Natural killer cell (primary cell): ENCODE data around the gene ZIM2. TPM values are rescaled to one million over a fixed set of nuclear protein-coding genes. Genes with fewer than 3 reads are reported as not detected.

Source experiments
- ATAC-seq, 3 donors: fragments of 150-1000 bp in 2 of 3; fragments of 200-7000 bp in 1 of 3; cut with Tn5 transposase; 1 replicate in 1 of 3; 2 replicates in 2 of 3; pipeline ENCODE4 v1.10.0; 2021; ENCODE audit warnings: mild to moderate bottlenecking in 2 of 3, moderate library complexity in 2 of 3
- DNase-seq, 2 donors: peaks; one replicate each; pipeline versions ENCODE4 v3.0.0 to v3.0.0-alpha.2; 2013 to 2021; ENCODE audit warnings: mixed read lengths in 1 of 2
- H3K27ac ChIP-seq: one replicate; pipeline ENCODE4 v1.5.1; 2013; ENCODE audit warnings: mild to moderate bottlenecking, low read length
- H3K27me3 ChIP-seq: one replicate; pipeline ENCODE4 v1.6.1; 2013; ENCODE audit warnings: low read length; ENCODE audit not compliant: control insufficient read depth, insufficient read depth
- H3K36me3 ChIP-seq: one replicate; pipeline ENCODE4 v1.6.1; 2013; ENCODE audit warnings: low read length; ENCODE audit not compliant: control insufficient read depth, insufficient read depth
- H3K4me1 ChIP-seq: one replicate; pipeline ENCODE4 v1.6.1; 2013; ENCODE audit warnings: low read length; ENCODE audit not compliant: control insufficient read depth, insufficient read depth
- H3K4me3 ChIP-seq: one replicate; pipeline ENCODE4 v1.5.1; 2013; ENCODE audit warnings: low read length
- H3K9me3 ChIP-seq: one replicate; pipeline ENCODE4 v1.6.1; 2013; ENCODE audit warnings: low read length; ENCODE audit not compliant: control insufficient read depth, insufficient read depth
- H3K27ac Mint-ChIP-seq, 2 donors: one replicate each; pipeline ENCODE4 v1.8.0; 2022; ENCODE audit warnings: mild to moderate bottlenecking in 2 of 2, mixed read lengths in 2 of 2, moderate library complexity in 1 of 2
- H3K27me3 Mint-ChIP-seq, 2 donors: one replicate each; pipeline ENCODE4 v1.8.0; 2022; ENCODE audit warnings: low read depth in 2 of 2, mixed read lengths in 2 of 2
- H3K36me3 Mint-ChIP-seq: one replicate; pipeline ENCODE4 v1.8.0; 2022; ENCODE audit warnings: mixed read lengths
- H3K4me1 Mint-ChIP-seq, 2 donors: one replicate each; pipeline ENCODE4 v1.8.0; 2022; ENCODE audit warnings: mixed read lengths in 2 of 2
- H3K4me3 Mint-ChIP-seq: one replicate; pipeline ENCODE4 v1.8.0; 2022; ENCODE audit warnings: mild to moderate bottlenecking, moderate library complexity, mixed read lengths
- H3K9me3 Mint-ChIP-seq, 2 donors: one replicate each; pipeline ENCODE4 v1.8.0; 2022; ENCODE audit warnings: mixed read lengths in 2 of 2
- CTCF ChIP-seq: fragments of 200-600 bp; IDR thresholded peaks from one replicate; pipeline ENCODE4 v1.8.0; 2022; ENCODE audit warnings: antibody characterized with exemption
- WGBS: methylation state at CpG from one replicate; pipeline ENCODE4 v1.1.7; 2013; ENCODE audit warnings: missing lambda C conversion rate; ENCODE audit not compliant: insufficient coverage; 5-methylcytosine and 5-hydroxymethylcytosine counted together
- intact Hi-C: fragments of 100-400 bp; cut with micrococcal nuclease; formaldehyde crosslinking; loops from one replicate; pipeline ENCODE4 v1.14.2; 2022
- total RNA-seq, 4 donors: library from RNA; stranded (reverse); fragments of 120-200 nt in 1 of 4; gene quantifications; one replicate each; pipeline versions ENCODE4 v1.2.3 to v1.2.4, GENCODE V29; 2013 to 2022

ZIM2 gene
- total RNA-seq, 3 donors from 2014 or later (not counting 1 experiment from before 2014, with no cell fraction given), result not detected

GRCh38 chr19:56760842-56761241 is 79.7 kb downstream of the ZIM2 start:
- no peak for ATAC-seq
- peaks cover 10 to 11% of the 10 kb centered on the region in 2 donors for H3K4me1 Mint-ChIP-seq
- peaks cover 19% of the 10 kb centered on the region for H3K36me3 Mint-ChIP-seq
- H3K4me3 Mint-ChIP-seq, result no peak overlapping the region
- H3K9me3 Mint-ChIP-seq, result peaks cover 32 to 40% of the 10 kb centered on the region in 2 donors
- Histone ChIP-seq H3K4me1 (peaks cover 9% of the 10 kb centered on the region), H3K27ac (no peak overlapping the region), H3K27me3 (no peaks in the 10 kb centered on the region), H3K36me3 (no peaks in the 10 kb centered on the region), H3K9me3 (peaks cover 59% of the 10 kb centered on the region), H3K4me3 (no peak overlapping the region)
- TF ChIP-seq CTCF, result no peak
- WGBS, result 90% methylated on average over 10 of the region's 10 CpGs
- no peak for DNase-seq
- H3K27me3 Mint-ChIP-seq, result no peaks in the 10 kb centered on the region
- no peak overlapping the region for H3K27ac Mint-ChIP-seq
- intact Hi-C loops, result no loop called here

GRCh38 chr19:56759531-56759930 is 81.0 kb downstream of the ZIM2 start:
- WGBS, result 87% methylated on average over 8 of the region's 8 CpGs
- no peak overlapping the region for H3K4me3 Mint-ChIP-seq

GRCh38 chr19:56751078-56751489 is 89.4 kb downstream of the ZIM2 start:
- Mint-ChIP-seq H3K4me1 (no peaks in the 10 kb centered on the region), H3K36me3 (peaks cover 6% of the 10 kb centered on the region), H3K4me3 (no peak overlapping the region), H3K9me3 (peaks cover 17 to 21% of the 10 kb centered on the region in 2 donors), H3K27me3 (no peaks in the 10 kb centered on the region), H3K27ac (no peak overlapping the region)
- no peaks in the 10 kb centered on the region for H3K4me1 ChIP-seq
- no peaks in the 10 kb centered on the region for H3K36me3 ChIP-seq
- no peak overlapping the region for H3K27ac ChIP-seq
- DNase-seq, result no peak
- intact Hi-C loops, result no loop called here
- ATAC-seq, result no peak
- TF ChIP-seq CTCF, result no peak
- no peak overlapping the region for H3K4me3 ChIP-seq
- peaks cover 14% of the 10 kb centered on the region for H3K9me3 ChIP-seq
- WGBS, result 31% methylated on average over 6 of the region's 6 CpGs
- no peaks in the 10 kb centered on the region for H3K27me3 ChIP-seq

More at GRCh38 chr19:56759531-56759930, 81.0 kb downstream of the ZIM2 start:
- H3K36me3 ChIP-seq, result no peaks in the 10 kb centered on the region
- H3K27me3 ChIP-seq, result no peaks in the 10 kb centered on the region
- peaks cover 26 to 39% of the 10 kb centered on the region in 2 donors for H3K9me3 Mint-ChIP-seq
- H3K27me3 Mint-ChIP-seq, result no peaks in the 10 kb centered on the region
- no peak overlapping the region for H3K4me3 ChIP-seq
- no peak for ATAC-seq
- H3K4me1 Mint-ChIP-seq, result peaks cover 0 to 1% of the 10 kb centered on the region in 2 donors
- TF ChIP-seq CTCF, result no peak
- no peak for DNase-seq
- peaks cover 13% of the 10 kb centered on the region for H3K36me3 Mint-ChIP-seq
- no peak overlapping the region for H3K27ac Mint-ChIP-seq
- H3K27ac ChIP-seq, result no peak overlapping the region
- no peaks in the 10 kb centered on the region for H3K4me1 ChIP-seq
- intact Hi-C loops, result no loop called here
- H3K9me3 ChIP-seq, result peaks cover 46% of the 10 kb centered on the region

- no peaks in the 10 kb centered on the region for H3K27me3 ChIP-seq
- TF ChIP-seq CTCF, result no peak
- intact Hi-C loops, result no loop called here
- no peak overlapping the region for H3K27ac Mint-ChIP-seq
- H3K9me3 Mint-ChIP-seq, result peaks cover 17 to 21% of the 10 kb centered on the region in 2 donors
- no peak overlapping the region for H3K4me3 ChIP-seq
- no peaks in the 10 kb centered on the region for H3K4me1 Mint-ChIP-seq
- no peak for ATAC-seq
- no peak for DNase-seq
- no peaks in the 10 kb centered on the region for H3K4me1 ChIP-seq
- H3K9me3 ChIP-seq, result peaks cover 11% of the 10 kb centered on the region
- no peak overlapping the region for H3K4me3 Mint-ChIP-seq
- H3K27me3 Mint-ChIP-seq, result no peaks in the 10 kb centered on the region
- no peaks in the 10 kb centered on the region for H3K36me3 ChIP-seq
- peaks cover 6% of the 10 kb centered on the region for H3K36me3 Mint-ChIP-seq
- 91% methylated on average over 9 of the region's 11 CpGs for WGBS
- no peak overlapping the region for H3K27ac ChIP-seq
Observed at GRCh38 chr19:56750658-56751057, 89.9 kb downstream of the ZIM2 start.
